HEK293 (cell line): ENCODE results near the gene TMEM229B.

Experiments
- CTCF ChIA-PET: fragments of 350-600 bp; formaldehyde crosslinking; extraction: SDS; loops from one replicate; lab custom pipeline; 2021; ENCODE audit warnings: antibody characterized with exemption; lab: Yijun Ruan, JAX
- POLR2A ChIA-PET: fragments of 300-600 bp; formaldehyde crosslinking; extraction: SDS; loops from one replicate; lab custom pipeline; 2020; ENCODE audit warnings: antibody characterized with exemption, inconsistent platforms; lab: Yijun Ruan, JAX
- H3K27ac ChIP-seq: fragments of 200-500 bp; sonication (Bioruptor generic); 2 replicates; pipeline ENCODE4 v1.5.1; 2014; ENCODE audit warnings: low read depth, low read length, control low read depth, inconsistent platforms; ENCODE audit errors: extremely low read depth
- H3K36me3 ChIP-seq, 2 experiments: fragments of 200-500 bp in 1 of 2; sonication (Bioruptor generic) in 1 of 2; 1 replicate in 1 of 2; 2 replicates in 1 of 2; pipeline ENCODE4 v1.5.1; 2014 to 2017; ENCODE audit warnings: inconsistent platforms in 2 of 2, low read length in 2 of 2; ENCODE audit not compliant: control insufficient read depth in 2 of 2, insufficient read depth in 1 of 2
- H3K4me1 ChIP-seq: fragments of 200-500 bp; sonication (Bioruptor generic); 2 replicates; pipeline ENCODE4 v1.5.1; 2014; ENCODE audit warnings: mild to moderate bottlenecking, low read length, inconsistent platforms; ENCODE audit not compliant: control insufficient read depth, insufficient read depth
- H3K4me3 ChIP-seq: 2 replicates; pipeline ENCODE4 v1.5.1; 2011; ENCODE audit warnings: low read depth, mild to moderate bottlenecking, control low read depth, low read length, moderate library complexity
- H3K9me3 ChIP-seq: fragments of 200-500 bp; sonication (Bioruptor generic); 2 replicates; pipeline ENCODE4 v1.5.1; 2014; ENCODE audit warnings: low read depth, low read length, inconsistent platforms; ENCODE audit not compliant: control insufficient read depth, insufficient read depth
- BCL11B ChIP-seq: fragments of 450-650 bp; formaldehyde crosslinking; IDR thresholded peaks from 2 replicates; pipeline ENCODE4 v1.5.1; 2016; ENCODE audit warnings: low read depth, missing biosample characterization, missing genetic modification characterization
- GFI1B ChIP-seq: fragments of 450-650 bp; formaldehyde crosslinking; IDR thresholded peaks from 2 replicates; pipeline ENCODE4 v1.5.1; 2016; ENCODE audit warnings: missing biosample characterization, missing genetic modification characterization
- GLI2 ChIP-seq: fragments of 450-650 bp; formaldehyde crosslinking; IDR thresholded peaks from 2 replicates; pipeline ENCODE4; 2017; ENCODE audit warnings: missing biosample characterization, missing genetic modification characterization, low read depth, borderline replicate concordance
- KLF8 ChIP-seq: fragments of 450-650 bp; formaldehyde crosslinking; IDR thresholded peaks from 2 replicates; pipeline ENCODE4 v1.5.1; 2016; ENCODE audit warnings: missing biosample characterization, missing genetic modification characterization
- MYNN ChIP-seq: fragments of 450-650 bp; formaldehyde crosslinking; IDR thresholded peaks from 2 replicates; pipeline ENCODE4 v1.5.1; 2016; ENCODE audit warnings: missing biosample characterization, missing genetic modification characterization, borderline replicate concordance
- PRDM4 ChIP-seq: fragments of 450-650 bp; formaldehyde crosslinking; IDR thresholded peaks from 2 replicates; pipeline ENCODE4 v1.5.1; 2017; ENCODE audit warnings: missing biosample characterization, missing genetic modification characterization
- REPIN1 ChIP-seq: fragments of 450-650 bp; formaldehyde crosslinking; IDR thresholded peaks from 2 replicates; pipeline ENCODE4 v1.5.1; 2017; ENCODE audit warnings: missing biosample characterization, missing genetic modification characterization, low read depth
- SALL2 ChIP-seq: fragments of 450-650 bp; formaldehyde crosslinking; IDR thresholded peaks from 2 replicates; pipeline ENCODE4 v1.5.0; 2017; ENCODE audit warnings: missing biosample characterization, mild to moderate bottlenecking, missing genetic modification characterization, borderline replicate concordance
- TRIM28 ChIP-seq: IDR thresholded peaks from 2 replicates; pipeline ENCODE4 v1.6.1; 2011; ENCODE audit warnings: low read length, control low read depth, borderline replicate concordance
- ZBTB7A ChIP-seq: fragments of 450-650 bp; formaldehyde crosslinking; IDR thresholded peaks from 2 replicates; pipeline ENCODE4 v1.5.1; 2016; ENCODE audit warnings: low read depth, missing biosample characterization, missing genetic modification characterization
- ZFP3 ChIP-seq: fragments of 450-650 bp; formaldehyde crosslinking; IDR thresholded peaks from 2 replicates; pipeline ENCODE4 v1.5.1; 2016; ENCODE audit warnings: low read depth, missing biosample characterization, missing genetic modification characterization
- ZFP69B ChIP-seq: fragments of 450-650 bp; formaldehyde crosslinking; IDR thresholded peaks from 2 replicates; pipeline ENCODE4 v1.5.1; 2016; ENCODE audit warnings: missing biosample characterization, missing genetic modification characterization
- ZIC2 ChIP-seq: fragments of 450-650 bp; formaldehyde crosslinking; IDR thresholded peaks from 2 replicates; pipeline ENCODE4 v1.5.1; 2016; ENCODE audit warnings: missing biosample characterization, missing genetic modification characterization
- ZNF169 ChIP-seq: fragments of 450-650 bp; formaldehyde crosslinking; IDR thresholded peaks from 2 replicates; pipeline ENCODE4 v1.5.1; 2016; ENCODE audit warnings: missing biosample characterization, missing genetic modification characterization
- ZNF18 ChIP-seq: fragments of 450-650 bp; formaldehyde crosslinking; IDR thresholded peaks from 2 replicates; pipeline ENCODE4 v1.5.1; 2016; ENCODE audit warnings: missing biosample characterization, missing genetic modification characterization
- ZNF26 ChIP-seq: fragments of 450-650 bp; formaldehyde crosslinking; IDR thresholded peaks from 2 replicates; pipeline ENCODE4 v1.5.1; 2016; ENCODE audit warnings: missing biosample characterization, missing genetic modification characterization
- ZNF521 ChIP-seq: fragments of 450-650 bp; formaldehyde crosslinking; IDR thresholded peaks from 2 replicates; pipeline ENCODE4 v1.5.1; 2017; ENCODE audit warnings: missing biosample characterization, mild to moderate bottlenecking, missing genetic modification characterization
- ZNF529 ChIP-seq: fragments of 450-650 bp; formaldehyde crosslinking; IDR thresholded peaks from 2 replicates; pipeline ENCODE4 v1.5.1; 2017; ENCODE audit warnings: missing genetic modification characterization, missing biosample characterization; ENCODE audit not compliant: insufficient replicate concordance
- ZNF530 ChIP-seq: fragments of 450-650 bp; formaldehyde crosslinking; IDR thresholded peaks from 2 replicates; pipeline ENCODE4 v1.5.1; 2016; ENCODE audit warnings: low read depth, missing biosample characterization, missing genetic modification characterization
- ZNF561 ChIP-seq: fragments of 450-650 bp; IDR thresholded peaks from 2 replicates; pipeline ENCODE4 v1.5.1; 2018; ENCODE audit warnings: missing biosample characterization, missing genetic modification characterization, borderline replicate concordance
- ZNF610 ChIP-seq: fragments of 450-650 bp; formaldehyde crosslinking; IDR thresholded peaks from 2 replicates; pipeline ENCODE4 v1.5.1; 2016; ENCODE audit warnings: missing biosample characterization, missing genetic modification characterization, borderline replicate concordance
- ZNF639 ChIP-seq: fragments of 450-650 bp; formaldehyde crosslinking; IDR thresholded peaks from 2 replicates; pipeline ENCODE4 v1.5.1; 2016; ENCODE audit warnings: missing biosample characterization, missing genetic modification characterization
- ZNF645 ChIP-seq: fragments of 450-650 bp; formaldehyde crosslinking; IDR thresholded peaks from 2 replicates; pipeline ENCODE4; 2016; ENCODE audit warnings: missing biosample characterization, missing genetic modification characterization
- ZNF654 ChIP-seq: fragments of 450-650 bp; formaldehyde crosslinking; IDR thresholded peaks from 2 replicates; pipeline ENCODE4 v1.5.1; 2016; ENCODE audit warnings: low read depth, missing biosample characterization, missing genetic modification characterization
- ZNF670 ChIP-seq: fragments of 450-650 bp; formaldehyde crosslinking; IDR thresholded peaks from 2 replicates; pipeline ENCODE4 v1.5.1; 2016; ENCODE audit warnings: missing biosample characterization, missing genetic modification characterization, low read depth
- ZNF707 ChIP-seq: fragments of 450-650 bp; formaldehyde crosslinking; IDR thresholded peaks from 2 replicates; pipeline ENCODE4 v1.5.1; 2016; ENCODE audit warnings: missing biosample characterization, missing genetic modification characterization
- ZSCAN30 ChIP-seq: fragments of 450-650 bp; IDR thresholded peaks from 2 replicates; pipeline ENCODE4 v1.5.1; 2018; ENCODE audit warnings: missing biosample characterization, mild to moderate bottlenecking, missing genetic modification characterization, moderate library complexity
- ZSCAN4 ChIP-seq: fragments of 450-650 bp; formaldehyde crosslinking; IDR thresholded peaks from 2 replicates; pipeline ENCODE4 v1.5.1; 2017; ENCODE audit warnings: missing biosample characterization, missing genetic modification characterization

Gene TMEM229B

GRCh38 chr14:67510836-67511235, 22.3 kb upstream of the TMEM229B start:
- Histone ChIP-seq H3K27ac (no peak overlapping the region), H3K36me3 (no peaks in the 10 kb centered on the region), H3K4me3 (no peak overlapping the region), H3K4me1 (no peaks in the 10 kb centered on the region), H3K9me3 (no peaks in the 10 kb centered on the region)
- ChIA-PET CTCF (interaction anchor here (1.0 to 4.1 kb wide), 3 partner anchors 8 to 25 kb away, joined by 4 to 32 read pairs (median 4); no protein-coding TSS in a partner anchor), POLR2A (no interaction called here)
- no peak for TF ChIP-seq ZNF529 (tag by site-specific recombination)
- TF ChIP-seq ZBTB7A (tag by site-specific recombination) = no peak
- TF ChIP-seq ZFP3 (tag by site-specific recombination) = no peak
- no peak for TF ChIP-seq ZNF639 (tag by site-specific recombination)
- TF ChIP-seq ZSCAN30 = no peak
- no peak for TF ChIP-seq ZNF530 (tag by site-specific recombination)
- no peak for TF ChIP-seq KLF8 (tag by site-specific recombination)
- no peak for TF ChIP-seq REPIN1 (tag by site-specific recombination)
- no peak for TF ChIP-seq ZSCAN4
- no peak for TF ChIP-seq SALL2 (tag by site-specific recombination)
- TF ChIP-seq TRIM28 = no peak
- TF ChIP-seq ZNF670 = no peak
- no peak for TF ChIP-seq PRDM4 (tag by site-specific recombination)
- no peak for TF ChIP-seq ZNF521 (tag by site-specific recombination)
- no peak for TF ChIP-seq ZNF645
- no peak for TF ChIP-seq GFI1B (tag by site-specific recombination)
- TF ChIP-seq ZNF561 (tag by site-specific recombination) = no peak
- no peak for TF ChIP-seq ZIC2 (tag by site-specific recombination)
- no peak for TF ChIP-seq ZNF707 (tag by site-specific recombination)
- TF ChIP-seq ZNF610 = no peak

- Histone ChIP-seq H3K9me3 (no peaks in the 10 kb centered on the region), H3K27ac (no peak overlapping the region), H3K36me3 (no peaks in the 10 kb centered on the region), H3K4me3 (no peak overlapping the region), H3K4me1 (no peaks in the 10 kb centered on the region)
- ChIA-PET POLR2A (no interaction called here), CTCF (interaction anchor here (1.0 to 2.0 kb wide), 4 partner anchors 9 to 61 kb away, joined by 3 to 6 read pairs (median 4); no protein-coding TSS in a partner anchor)
- no peak for TF ChIP-seq GLI2
- TF ChIP-seq BCL11B (tag by site-specific recombination) = no peak
- TF ChIP-seq ZNF18 (tag by site-specific recombination) = no peak
- no peak for TF ChIP-seq ZFP69B (tag by site-specific recombination)
- no peak for TF ChIP-seq MYNN (tag by site-specific recombination)
- TF ChIP-seq ZNF26 = no peak
- TF ChIP-seq ZNF169 (tag by site-specific recombination) = no peak
- no peak for TF ChIP-seq SALL2 (tag by site-specific recombination)
- no peak for TF ChIP-seq ZNF654 (tag by site-specific recombination)
Measured at GRCh38 chr14:67510121-67510520, 21.6 kb upstream of the TMEM229B start.
